NCI-H446 (cell line): ENCODE measurements around the gene TOLLIP.

Source experiments
- DNase-seq, 2 experiments: peaks; one replicate each; lab custom pipeline; 2025; lab: John Stamatoyannopoulos, UW

TOLLIP gene

GRCh38 chr11:1310772-1311468 lies 1.5 kb upstream of the TOLLIP start:
- DNase-seq: no peak

GRCh38 chr11:1310318-1310687 lies 871 bp upstream of the TOLLIP start:
- no peak for DNase-seq

DNA sequence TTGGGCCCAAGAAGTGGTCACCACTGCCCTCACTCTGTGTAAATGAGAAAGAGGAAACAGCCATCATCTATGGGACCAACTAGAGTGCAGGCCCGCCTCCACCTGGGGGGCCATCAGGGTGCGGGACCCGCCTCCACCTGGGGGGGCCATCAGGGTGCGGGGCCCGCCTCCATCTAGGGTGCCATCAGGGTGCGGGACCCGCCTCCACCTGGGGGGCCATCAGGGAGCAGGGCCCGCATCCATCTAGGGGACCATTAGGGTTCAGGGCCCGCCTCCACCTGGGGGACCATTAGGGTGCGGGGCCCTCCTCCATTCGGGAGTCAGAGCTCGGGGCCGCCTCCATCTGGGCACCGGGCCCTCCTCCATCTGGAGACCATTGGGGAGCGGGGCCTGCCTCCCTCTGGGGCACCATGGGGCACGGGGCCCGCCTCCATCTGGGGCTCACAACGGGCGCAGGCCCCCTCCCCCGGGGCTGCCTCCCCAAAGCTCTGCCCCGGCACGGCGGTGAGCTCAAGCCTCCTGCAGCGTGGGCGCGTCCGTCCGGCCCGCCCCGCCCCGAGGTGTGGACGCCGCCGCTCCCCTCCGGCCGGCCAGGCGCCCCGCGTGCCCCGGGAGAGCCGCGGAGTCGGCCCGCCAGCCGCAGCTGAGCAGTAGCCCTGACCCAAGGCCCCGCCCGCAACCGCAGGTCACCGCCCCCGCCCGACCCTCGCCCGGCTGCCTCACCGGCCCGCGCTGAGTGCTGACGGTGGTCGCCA lies 512 bp downstream of the TOLLIP start:
- DNase-seq: no peak

GRCh38 chr11:1307998-1308742 lies 1.3 kb downstream of the TOLLIP start:
- no peak for DNase-seq

DNA sequence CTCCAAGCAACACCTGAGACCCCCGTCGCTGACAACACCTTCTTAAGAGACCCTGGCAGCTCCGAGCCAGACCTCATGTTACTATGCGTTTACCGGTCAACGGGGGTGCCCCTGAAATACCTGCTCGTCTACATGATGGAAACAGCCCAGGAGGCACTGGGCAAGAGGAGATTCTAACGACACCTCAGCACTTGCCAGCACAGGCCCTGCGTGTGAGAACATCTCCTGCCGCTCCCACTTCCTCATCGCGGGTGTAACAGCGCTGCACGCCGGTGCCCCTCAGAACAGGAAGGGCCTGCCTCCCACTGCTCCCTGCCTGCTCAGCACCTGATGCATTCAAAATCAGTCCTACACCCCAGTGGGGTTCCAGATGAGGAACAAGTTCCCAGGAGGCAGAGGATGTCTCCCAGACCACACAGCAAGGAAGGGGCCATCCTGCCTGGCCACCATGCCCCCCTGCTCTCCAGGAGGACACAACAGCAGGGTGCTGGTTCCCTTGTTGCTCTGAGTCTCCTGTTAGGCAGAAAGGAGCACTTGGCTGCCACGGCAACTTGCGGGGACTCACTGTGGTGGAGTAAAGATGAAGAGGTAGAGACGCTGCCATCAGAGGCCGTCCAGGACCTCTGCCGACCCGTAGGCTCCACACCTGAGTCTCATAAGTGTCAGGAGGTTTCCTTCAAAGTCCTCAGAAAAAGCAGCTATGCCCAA lies 2.1 kb downstream of the TOLLIP start:
- DNase-seq: no peak

- no peak for DNase-seq
Observed at GRCh38 chr11:1306186-1307162, 3.0 kb downstream of the TOLLIP start.

GRCh38 chr11:1305501-1306056 lies 3.9 kb downstream of the TOLLIP start:
- no peak for DNase-seq

DNA sequence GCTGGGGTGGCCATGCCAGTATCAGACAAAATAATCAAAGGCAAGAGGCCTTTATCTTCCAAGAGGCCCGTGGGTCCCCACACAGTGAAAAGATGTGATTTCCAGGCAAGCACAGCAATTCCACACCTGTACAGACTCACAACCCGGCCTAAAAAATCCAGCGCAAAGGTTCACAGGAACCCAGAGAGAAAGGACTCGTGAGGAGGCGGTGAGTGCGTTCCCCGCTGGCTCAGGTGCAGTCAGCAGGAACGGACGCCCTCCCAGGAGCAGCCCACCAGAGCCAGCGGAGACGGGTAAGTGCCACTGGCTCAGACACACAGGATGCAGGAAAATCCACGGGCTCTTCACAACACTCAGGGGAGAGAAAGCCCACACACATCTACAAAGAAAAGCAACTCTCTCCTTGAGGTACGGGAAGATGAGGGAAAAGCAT lies 4.4 kb downstream of the TOLLIP start:
- no peak for DNase-seq

GRCh38 chr11:1304380-1304779 lies 5.1 kb downstream of the TOLLIP start:
- DNase-seq: no peak

DNA sequence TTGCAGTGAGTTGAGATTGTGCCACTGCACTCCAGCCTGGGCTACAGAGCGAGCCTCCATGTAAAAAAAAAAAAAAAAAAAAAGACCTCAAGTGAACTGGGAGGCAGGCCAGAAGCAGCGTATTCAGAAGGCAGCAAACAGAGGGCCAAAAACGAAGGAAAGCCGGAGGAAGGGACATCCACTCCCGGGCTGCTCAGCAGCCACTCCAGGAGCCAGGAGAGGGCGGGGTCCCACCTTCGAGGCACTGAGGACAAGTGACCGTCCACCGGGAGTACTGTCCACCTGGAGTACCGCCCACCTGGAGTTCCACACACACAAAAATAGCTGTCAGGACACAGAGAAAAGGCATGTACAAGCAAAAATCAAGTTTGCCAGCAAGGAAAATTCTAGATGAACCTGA lies 5.5 kb downstream of the TOLLIP start:
- DNase-seq: peak in 1 of 2 experiments; percentile 22

GRCh38 chr11:1303126-1303821 lies 6.2 kb downstream of the TOLLIP start:
- no peak for DNase-seq

- no peak for DNase-seq
Observed at GRCh38 chr11:1302461-1303125, 6.8 kb downstream of the TOLLIP start.

- DNase-seq: no peak
Observed at GRCh38 chr11:1302041-1302460, 7.4 kb downstream of the TOLLIP start.

- no peak for DNase-seq
Observed at GRCh38 chr11:1301220-1302000, 8.0 kb downstream of the TOLLIP start.

- no peak for DNase-seq
Observed at GRCh38 chr11:1300569-1301187, 8.8 kb downstream of the TOLLIP start.

- DNase-seq: no peak
Observed at GRCh38 chr11:1300121-1300520, 9.3 kb downstream of the TOLLIP start.

DNA sequence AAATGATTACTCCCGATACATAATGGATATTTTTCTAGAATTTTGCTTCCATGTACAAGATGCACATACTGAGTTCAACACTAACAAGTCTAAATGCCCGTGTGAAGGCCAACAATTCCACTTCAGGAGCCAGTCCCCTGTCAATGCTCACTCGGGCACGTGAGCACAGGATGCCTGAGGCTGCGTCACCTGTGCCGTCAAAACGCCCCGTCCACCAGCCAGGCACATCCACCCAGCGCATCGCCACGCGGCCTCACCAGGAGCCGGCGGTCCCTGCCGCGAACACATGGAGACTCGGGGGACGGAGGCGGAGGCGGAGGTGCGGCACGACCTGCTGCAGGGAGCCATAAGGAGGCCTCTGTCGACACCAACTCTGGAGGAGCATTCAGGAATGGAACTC lies 9.8 kb downstream of the TOLLIP start:
- no peak for DNase-seq
